ENCODE results near the gene CPNE2. TPM values are rescaled to one million over a fixed set of nuclear protein-coding genes. Genes with fewer than 3 reads are reported as not detected.

CPNE2 gene
- total and polyA plus RNA-seq, 2 of the 8 experiments (the other 6 are each of a cell fraction or from before 2014, with no cell fraction given) = 10.6 to 39.5 TPM

DNA sequence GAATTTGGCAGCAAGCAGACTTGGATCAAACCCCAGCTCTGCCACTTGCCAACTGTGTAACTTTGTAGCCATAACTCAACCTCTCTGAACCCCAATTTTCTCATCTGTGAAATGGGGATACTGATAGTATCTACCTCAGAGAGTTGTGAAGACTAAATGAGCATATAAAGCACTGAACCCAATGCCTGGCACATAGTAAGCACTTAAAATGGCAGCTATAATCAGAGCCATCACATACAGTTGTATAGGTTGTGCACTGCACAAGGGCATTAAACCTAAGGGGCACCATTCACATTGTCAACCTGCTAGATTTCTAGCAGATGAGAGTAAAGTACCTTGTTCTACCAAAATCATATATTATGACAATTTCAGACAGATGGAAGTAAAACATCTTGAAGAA is 10.6 kb upstream of the CPNE2 start:
- Histone ChIP-seq H2BK20ac (ENCODE audit: low read length) (no peak overlapping the region), H2BK120ac (replicated peaks; ENCODE audit: low read depth, low read length) (no peak overlapping the region), H2BK15ac (ENCODE audit: low read length) (no peak overlapping the region), H3K4ac (replicated peaks; ENCODE audit: insufficient read length, low read depth, low read length) (no peak overlapping the region), H4K8ac (ENCODE audit: extremely low read depth, insufficient read depth, low read length) (no peak overlapping the region), H3K27me3 (replicated peaks in 1 of 4; ENCODE audit: control insufficient read depth in 3 of 4, extremely low read depth in 1 of 4, insufficient read depth in 3 of 4, low read length in 3 of 4) (no peaks in the 10 kb centered on the region), H4K91ac (replicated peaks; ENCODE audit: insufficient read length, low read length) (no peak overlapping the region), H3K9me3 (ENCODE audit: insufficient read depth in 2 of 2, low read depth in 1 of 2, low read length in 1 of 2) (no peaks in the 10 kb centered on the region), H2BK12ac (ENCODE audit: low read depth, low read length) (no peak overlapping the region), H3K79me1 (ENCODE audit: low read depth, low read length) (no peaks in the 10 kb centered on the region), H3K23me2 (ENCODE audit: low read depth, low read length) (no peaks in the 10 kb centered on the region), H3K9ac (replicated peaks in 1 of 4; ENCODE audit: extremely low read depth in 1 of 4, low read depth in 3 of 4, low read length in 3 of 4) (no peak overlapping the region), H2BK5ac (ENCODE audit: low read depth, low read length) (no peak overlapping the region), H3K56ac (replicated peaks; ENCODE audit: insufficient read length, low read depth, low read length) (no peak overlapping the region), H4K20me1 (replicated peaks in 1 of 2; ENCODE audit: control insufficient read depth in 1 of 2, insufficient read depth in 2 of 2, low read length in 2 of 2) (no peaks in the 10 kb centered on the region), H3K18ac (ENCODE audit: extremely low read depth, low read length) (no peak overlapping the region), H3K14ac (ENCODE audit: insufficient read length) (no peak overlapping the region), H2AK5ac (ENCODE audit: low read depth, low read length) (no peak overlapping the region), H3K4me1 (replicated peaks in 1 of 4; ENCODE audit: control insufficient read depth in 3 of 4, insufficient read depth in 4 of 4, low read length in 3 of 4) (peaks cover 0 to 4% (median 0%) of the 10 kb centered on the region in 4 experiments; a peak in 1 of 7 replicates), H3K23ac (ENCODE audit: insufficient read length) (no peak overlapping the region), H3K27ac (ENCODE audit: low read depth, low read length) (no peak overlapping the region), H3K79me2 (ENCODE audit: control insufficient read depth in 1 of 2, insufficient read depth in 2 of 2, low read length in 2 of 2) (no peaks in the 10 kb centered on the region), H2AFZ (ENCODE audit: low read length) (no peak overlapping the region), H3K4me3 (ENCODE audit: extremely low read depth in 1 of 4, insufficient read depth in 2 of 4, low read depth in 3 of 4, low read length in 4 of 4) (no peak overlapping the region), H3K36me3 (ENCODE audit: control insufficient read depth in 2 of 4, insufficient read depth in 4 of 4, low read length in 3 of 4) (no peaks in the 10 kb centered on the region), H4K5ac (ENCODE audit: insufficient read length, low read depth, low read length) (no peak overlapping the region), H3K4me2 (ENCODE audit: insufficient read depth in 1 of 2, low read depth in 2 of 2, low read length in 2 of 2) (no peak overlapping the region)
- DNase-seq (ENCODE audit: low read depth in 1 of 2, low spot score in 2 of 2) (no peak), FAIRE-seq (no peak)
- POLR2A ChIA-PET (ENCODE audit: partially characterized antibody) = no interaction called here
- TF ChIP-seq KDM1A (IDR thresholded peaks at IDR 0.05; ENCODE audit: borderline replicate concordance, low read length) = peak; percentile 55; the same call in 1 of the 2 replicates
- TF ChIP-seq SP4 (IDR thresholded peaks at IDR 0.05; ENCODE audit: low read length) = no peak
- CTCF ChIA-PET (ENCODE audit: partially characterized antibody) = interaction anchor here (0.9 to 7.0 kb wide), 5 partner anchors 11 to 103 kb away, joined by 3 to 100 read pairs (median 4); partner anchors contain the start of gene CPNE2
